H1 (cell line): Measurements from ENCODE around the gene QSOX2. TPM values are rescaled to one million over a fixed set of nuclear protein-coding genes. Genes with fewer than 3 reads are reported as not detected.

Experiments used
- CTCF ChIA-PET: fragments of 300-600 bp; sonication (Branson Sonifier 250); formaldehyde crosslinking; loops from one replicate; lab custom pipeline; 2021; ENCODE audit not compliant: partially characterized antibody; lab: Charles Lee
- POLR2A ChIA-PET: fragments of 300-600 bp; sonication (Branson Sonifier 250); formaldehyde crosslinking; loops from one replicate; lab custom pipeline; 2021; ENCODE audit warnings: inconsistent platforms; ENCODE audit not compliant: partially characterized antibody; lab: Charles Lee
- DNase-seq, 2 experiments: peaks; one replicate each; pipeline versions ENCODE4 v3.0.0 to v3.0.0-alpha.2; 2010 to 2022; ENCODE audit warnings: low spot score in 2 of 2, low read depth in 1 of 2, mixed read lengths in 1 of 2
- FAIRE-seq: peaks from 2 replicates; lab custom pipeline; 2011; peaks lifted over from hg19 to GRCh38; lab: Jason Lieb, UNC
- H2AFZ ChIP-seq: 2 replicates; pipeline ENCODE4 v1.8.1; 2012; ENCODE audit warnings: low read length, inconsistent platforms
- H2AK5ac ChIP-seq: 2 replicates; pipeline ENCODE4 v1.6.1; 2013; ENCODE audit warnings: low read depth, low read length
- H2BK120ac ChIP-seq: replicated peaks from 2 replicates; pipeline ENCODE3; 2013; ENCODE audit warnings: low read depth, low read length, inconsistent platforms
- H2BK12ac ChIP-seq: 2 replicates; pipeline ENCODE4 v1.6.1; 2013; ENCODE audit warnings: low read depth, low read length
- H2BK15ac ChIP-seq: 2 replicates; pipeline ENCODE4 v1.6.1; 2013; ENCODE audit warnings: low read length
- H2BK20ac ChIP-seq: 2 replicates; pipeline ENCODE4 v1.6.1; 2013; ENCODE audit warnings: low read length
- H2BK5ac ChIP-seq: 2 replicates; pipeline ENCODE4 v1.6.1; 2013; ENCODE audit warnings: low read depth, low read length
- H3K14ac ChIP-seq: 2 replicates; pipeline ENCODE4 v1.6.1; 2013; ENCODE audit warnings: inconsistent platforms; ENCODE audit not compliant: insufficient read length
- H3K18ac ChIP-seq: 2 replicates; pipeline ENCODE4 v1.6.1; 2013; ENCODE audit warnings: low read length; ENCODE audit errors: extremely low read depth
- H3K23ac ChIP-seq: 2 replicates; pipeline ENCODE4 v1.6.1; 2013; ENCODE audit warnings: inconsistent platforms; ENCODE audit not compliant: insufficient read length
- H3K23me2 ChIP-seq: 2 replicates; pipeline ENCODE4 v1.6.1; 2013; ENCODE audit warnings: low read depth, low read length
- H3K27ac ChIP-seq: 2 replicates; pipeline ENCODE4 v1.6.1; 2011; ENCODE audit warnings: low read depth, low read length, inconsistent platforms
- H3K27me3 ChIP-seq, 4 experiments: replicated peaks in 1 of 4; 1 replicate in 1 of 4; 2 replicates in 3 of 4; pipeline versions ENCODE4 v1.6.1 to v1.8.1; 2011 to 2013; ENCODE audit warnings: low read length in 3 of 4, mild to moderate bottlenecking in 3 of 4, inconsistent platforms in 2 of 4, mixed read lengths in 2 of 4, moderate library complexity in 1 of 4; ENCODE audit not compliant: control insufficient read depth in 3 of 4, insufficient read depth in 3 of 4; ENCODE audit errors: extremely low read depth in 1 of 4
- H3K36me3 ChIP-seq, 4 experiments: 2 replicates each; pipeline versions ENCODE4 v1.6.1 to v1.8.1; 2011 to 2013; ENCODE audit warnings: mild to moderate bottlenecking in 4 of 4, low read length in 3 of 4, moderate library complexity in 2 of 4, control low read depth in 1 of 4, inconsistent platforms in 1 of 4; ENCODE audit not compliant: insufficient read depth in 4 of 4, control insufficient read depth in 2 of 4
- H3K4ac ChIP-seq: replicated peaks from 2 replicates; pipeline ENCODE3; 2013; ENCODE audit warnings: low read length, low read depth, mixed read lengths, inconsistent platforms; ENCODE audit not compliant: insufficient read length
- H3K4me1 ChIP-seq, 4 experiments: replicated peaks in 1 of 4; 1 replicate in 1 of 4; 2 replicates in 3 of 4; pipeline versions ENCODE4 v1.6.1 to v1.8.1; 2011 to 2013; ENCODE audit warnings: low read length in 3 of 4, inconsistent platforms in 2 of 4, mixed read lengths in 1 of 4; ENCODE audit not compliant: insufficient read depth in 4 of 4, control insufficient read depth in 3 of 4
- H3K4me2 ChIP-seq, 2 experiments: 2 replicates each; pipeline versions ENCODE4 v1.6.1 to v1.8.1; 2011 to 2013; ENCODE audit warnings: low read depth in 2 of 2, low read length in 2 of 2, control low read depth in 1 of 2, inconsistent platforms in 1 of 2, mild to moderate bottlenecking in 1 of 2; ENCODE audit not compliant: insufficient read depth in 1 of 2
- H3K4me3 ChIP-seq, 4 experiments: fragments of 200-600, 300-600 bp in 1 of 4; sonication (generic), shearing (Covaris generic), sonication (Bioruptor Twin) in 1 of 4; 2 replicates each; pipeline versions ENCODE4 v1.5.1 to v1.8.1; 2011 to 2016; ENCODE audit warnings: low read length in 4 of 4, low read depth in 3 of 4, control low read depth in 2 of 4, inconsistent platforms in 2 of 4, mild to moderate bottlenecking in 2 of 4, mixed read lengths in 1 of 4, moderate library complexity in 1 of 4; ENCODE audit not compliant: insufficient read depth in 2 of 4; ENCODE audit errors: extremely low read depth in 1 of 4
- H3K56ac ChIP-seq: replicated peaks from 2 replicates; pipeline ENCODE3; 2013; ENCODE audit warnings: low read depth, mild to moderate bottlenecking, mixed read lengths, low read length, inconsistent platforms; ENCODE audit not compliant: insufficient read length
- H3K79me1 ChIP-seq: 2 replicates; pipeline ENCODE4 v1.6.1; 2013; ENCODE audit warnings: low read depth, low read length, control low read depth
- H3K79me2 ChIP-seq, 2 experiments: 2 replicates each; pipeline versions ENCODE4 v1.6.1 to v1.8.1; 2012 to 2013; ENCODE audit warnings: low read length in 2 of 2, mild to moderate bottlenecking in 2 of 2, inconsistent platforms in 1 of 2; ENCODE audit not compliant: insufficient read depth in 2 of 2, control insufficient read depth in 1 of 2
- H3K9ac ChIP-seq, 4 experiments: replicated peaks in 1 of 4; 1 replicate in 1 of 4; 2 replicates in 3 of 4; pipeline versions ENCODE4 v1.6.1 to v1.8.1; 2011 to 2013; ENCODE audit warnings: low read depth in 3 of 4, low read length in 3 of 4, control low read depth in 2 of 4, mild to moderate bottlenecking in 2 of 4, moderate library complexity in 2 of 4, inconsistent platforms in 1 of 4; ENCODE audit errors: extremely low read depth in 1 of 4
- H3K9me3 ChIP-seq, 2 experiments: 2 replicates each; pipeline versions ENCODE4 v1.6.1 to v1.8.1; 2012 to 2013; ENCODE audit warnings: mild to moderate bottlenecking in 2 of 2, moderate library complexity in 2 of 2, control low read depth in 1 of 2, inconsistent platforms in 1 of 2, low read depth in 1 of 2, low read length in 1 of 2, mixed read lengths in 1 of 2; ENCODE audit not compliant: insufficient read depth in 2 of 2
- H4K20me1 ChIP-seq, 2 experiments: replicated peaks in 1 of 2; 2 replicates each; pipeline versions ENCODE3 to v1.8.1; 2011 to 2013; ENCODE audit warnings: inconsistent platforms in 2 of 2, low read length in 2 of 2, mild to moderate bottlenecking in 1 of 2; ENCODE audit not compliant: insufficient read depth in 2 of 2, control insufficient read depth in 1 of 2
- H4K5ac ChIP-seq: 2 replicates; pipeline ENCODE4 v1.6.1; 2013; ENCODE audit warnings: low read length, low read depth, mixed read lengths, inconsistent platforms; ENCODE audit not compliant: insufficient read length
- H4K8ac ChIP-seq: 2 replicates; pipeline ENCODE4 v1.8.0; 2013; ENCODE audit warnings: mild to moderate bottlenecking, moderate library complexity, low read length, inconsistent platforms; ENCODE audit not compliant: insufficient read depth; ENCODE audit errors: extremely low read depth
- H4K91ac ChIP-seq: replicated peaks from 2 replicates; pipeline ENCODE3; 2013; ENCODE audit warnings: low read length, mixed read lengths, inconsistent platforms; ENCODE audit not compliant: insufficient read length
- KDM1A ChIP-seq: fragments of 200-600, 300-600 bp; sonication (generic); IDR thresholded peaks from 2 replicates; pipeline ENCODE4 v1.7.1; 2016; ENCODE audit warnings: mild to moderate bottlenecking, low read length, borderline replicate concordance
- POU5F1 ChIP-seq: IDR thresholded peaks from 2 replicates; pipeline ENCODE4 v1.6.1; 2011; ENCODE audit warnings: low read depth, mild to moderate bottlenecking, low read length, moderate library complexity
- WGBS, 2 experiments: shearing (Covaris generic) in 1 of 2; methylation state at CpG; one replicate each; pipeline versions ENCODE4 v1.1.6 to v1.1.7; 2013 to 2015; ENCODE audit warnings: low lambda C conversion rate in 2 of 2, mixed read lengths in 2 of 2, inconsistent platforms in 1 of 2, low coverage in 1 of 2, missing lambda C conversion rate in 1 of 2; ENCODE audit not compliant: insufficient replicate concordance in 2 of 2, insufficient coverage in 1 of 2, insufficient read length in 1 of 2; ENCODE audit errors: extremely low coverage in 1 of 2, missing lambda C conversion rate in 1 of 2; 5-methylcytosine and 5-hydroxymethylcytosine counted together
- polyA plus RNA-seq, 7 experiments: library from polyadenylated mRNA; depleted of rRNA in 3 of 7; stranded (reverse) in 5 of 7; unstranded in 2 of 7; fragments of >200 nt in 5 of 7; fragments of 200-250 nt in 2 of 7; gene quantifications; 1 replicate in 5 of 7; 2 replicates in 1 of 7; 4 replicates in 1 of 7; pipeline versions ENCODE4 v1.2.1 to v1.2.3, GENCODE V29; 2011 to 2013; ENCODE audit warnings: missing spikeins in 2 of 7, mixed read lengths in 2 of 7
- total RNA-seq: library from RNA; stranded (reverse); fragmentation: NEBNext Ultra II Directional; extraction: Animal tissue kit (Norgen Biotek cat#: 25700); gene quantifications from 2 replicates; pipeline ENCODE4 v1.2.1, GENCODE V29; 2021

The QSOX2 gene
- total and polyA plus RNA-seq, 2 of the 8 experiments (the other 6 are each of a cell fraction or from before 2014, with no cell fraction given) = 18.0 to 28.6 TPM

DNA sequence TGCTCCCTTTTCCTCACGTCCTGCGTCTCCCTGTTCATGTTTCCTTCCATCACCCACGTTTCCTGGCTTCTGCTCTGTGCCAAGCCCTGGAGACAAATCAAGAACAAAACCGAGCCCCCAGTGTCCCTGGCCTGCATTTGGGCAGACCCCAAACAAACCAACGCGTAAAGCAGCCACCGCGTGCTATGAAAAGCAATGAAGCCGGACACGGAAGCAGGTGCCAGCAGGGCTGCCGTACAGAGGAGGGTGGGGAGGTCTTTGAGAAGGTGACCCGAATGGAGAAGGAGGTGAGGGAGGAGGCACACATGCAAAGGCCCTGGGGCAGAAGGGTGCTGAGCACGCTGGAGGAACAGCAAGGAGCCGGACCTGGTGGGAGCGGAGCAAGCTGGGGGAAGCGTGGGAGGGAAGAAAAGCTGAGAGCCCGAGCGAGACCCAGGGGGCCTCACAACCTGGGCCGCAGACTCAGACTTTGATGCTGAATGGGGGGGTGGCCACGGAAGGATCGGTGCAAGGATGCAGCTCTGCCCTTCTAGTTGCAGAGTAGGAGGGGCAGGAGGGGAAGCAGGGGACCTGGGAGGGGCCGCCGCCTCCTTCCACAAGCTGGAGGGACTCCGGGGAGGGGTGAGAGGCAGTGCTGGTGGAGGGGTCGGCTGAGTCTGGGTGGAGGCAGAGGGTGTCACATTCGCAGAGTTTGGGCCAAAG, 1.4 kb upstream of the QSOX2 start:
- 0 out of 4 replicates have a peak overlapping the region, but pooled peaks of 1 of the 2 experiments have one; percentile 13 for H3K4me2 ChIP-seq
- no peak overlapping the region for H2BK120ac ChIP-seq
- H3K23me2 ChIP-seq = no peaks in the 10 kb centered on the region; the same call in 1 of the 2 replicates

More for the DNA sequence above, 1.4 kb upstream of the QSOX2 start:
- Histone ChIP-seq H3K18ac (no peak overlapping the region), H3K23ac (no peak overlapping the region), H2BK20ac (no peak overlapping the region), H3K9me3 (no peaks in the 10 kb centered on the region), H3K27me3 (peaks cover 0 to 7% (median 1%) of the 10 kb centered on the region in 4 experiments; a peak in 4 of 7 replicates), H2BK5ac (no peak overlapping the region), H4K20me1 (peaks cover 7 to 18% of the 10 kb centered on the region in 2 experiments), H3K4ac (no peak overlapping the region), H2BK12ac (peak overlapping the region; percentile 90; the same call in 1 of the 2 replicates), H3K27ac (no peak overlapping the region), H4K91ac (no peak overlapping the region), H3K4me1 (peaks cover 3 to 21% (median 13%) of the 10 kb centered on the region in 4 experiments), H3K79me1 (peaks cover 4% of the 10 kb centered on the region), H3K14ac (no peak overlapping the region), H3K56ac (no peak overlapping the region), H4K8ac (no peak overlapping the region), H3K4me3 (no peak overlapping the region), H3K36me3 (no peaks in the 10 kb centered on the region; a peak in 1 of 8 replicates), H2AK5ac (no peak overlapping the region), H4K5ac (no peak overlapping the region), H3K79me2 (peaks cover 4 to 31% of the 10 kb centered on the region in 2 experiments), H2BK15ac (peak overlapping the region; percentile 61; the same call in 1 of the 2 replicates), H2AFZ (no peak overlapping the region), H3K9ac (no peak overlapping the region)
- FAIRE-seq = no peak
- ChIA-PET POLR2A (interaction anchor here (0.6 to 1.1 kb wide), 5 partner anchors 20 to 161 kb away, joined by 3 read pairs; no protein-coding TSS in a partner anchor), CTCF (interaction anchor here (1.0 to 1.6 kb wide), 5 partner anchors 17 to 77 kb away, joined by 3 to 5 read pairs (median 3); no protein-coding TSS in a partner anchor)
- no peak for DNase-seq
- WGBS, 2 experiments = 88% methylated on average over 26 of the region's 26 CpGs; no CpG with 5 or more reads in 1 of the 2 experiments
- peak; percentile 51; the same call in 1 of the 2 replicates for TF ChIP-seq KDM1A
- TF ChIP-seq POU5F1 = no peak
